Tibial artery (tissue), 4 donors: ENCODE data around the gene FXN.

Source experiments
- DNase-seq, 2 donors: peaks; one replicate each; pipeline ENCODE4 v3.0.0-alpha.2; 2019
- H3K27ac ChIP-seq, 2 donors: fragments of 200-600 bp; sonication (generic) in 1 of 2; 1 replicate in 1 of 2; 2 replicates in 1 of 2; pipeline ENCODE4 v1.5.1; 2018 to 2019; ENCODE audit warnings: mild to moderate bottlenecking in 1 of 2
- H3K27me3 ChIP-seq, 2 donors: fragments of 200-600 bp; sonication (generic) in 1 of 2; one replicate each; pipeline versions ENCODE4 v1.5.1 to v1.6.0; 2016 to 2019
- H3K36me3 ChIP-seq, 3 donors: fragments of 200-600 bp; sonication (generic) in 2 of 3; one replicate each; pipeline ENCODE4 v1.5.1; 2016 to 2019; ENCODE audit warnings: mild to moderate bottlenecking in 2 of 3
- H3K4me1 ChIP-seq, 4 donors: fragments of 200-600 bp; sonication (generic) in 2 of 4; 1 replicate in 3 of 4; 2 replicates in 1 of 4; pipeline ENCODE4 v1.5.1; 2016 to 2019
- H3K4me3 ChIP-seq, 2 donors: fragments of 200-600 bp; sonication (generic) in 1 of 2; 1 replicate in 1 of 2; 2 replicates in 1 of 2; pipeline ENCODE4 v1.5.1; 2018 to 2019; ENCODE audit warnings: mild to moderate bottlenecking in 2 of 2
- H3K9me3 ChIP-seq, 3 donors: fragments of 200-600 bp; sonication (generic) in 1 of 3; one replicate each; pipeline ENCODE4 v1.5.1; 2016 to 2019
- intact Hi-C: fragments of 100-400 bp; cut with DNase I; formaldehyde crosslinking; loops from one replicate; pipeline ENCODE4 v1.15.0; 2023; ENCODE audit warnings: low total_unique reads
- TF ChIP-seq, protein P1 (sequence below), 2 experiments: fragments of 200-600 bp in 1 of 2; fragments of 450-650 bp in 1 of 2; IDR thresholded peaks; one replicate each; pipeline ENCODE4 v1.5.1; 2017 to 2019; ENCODE audit warnings: antibody characterized with exemption in 2 of 2, mild to moderate bottlenecking in 1 of 2, moderate library complexity in 1 of 2

The FXN gene

DNA sequence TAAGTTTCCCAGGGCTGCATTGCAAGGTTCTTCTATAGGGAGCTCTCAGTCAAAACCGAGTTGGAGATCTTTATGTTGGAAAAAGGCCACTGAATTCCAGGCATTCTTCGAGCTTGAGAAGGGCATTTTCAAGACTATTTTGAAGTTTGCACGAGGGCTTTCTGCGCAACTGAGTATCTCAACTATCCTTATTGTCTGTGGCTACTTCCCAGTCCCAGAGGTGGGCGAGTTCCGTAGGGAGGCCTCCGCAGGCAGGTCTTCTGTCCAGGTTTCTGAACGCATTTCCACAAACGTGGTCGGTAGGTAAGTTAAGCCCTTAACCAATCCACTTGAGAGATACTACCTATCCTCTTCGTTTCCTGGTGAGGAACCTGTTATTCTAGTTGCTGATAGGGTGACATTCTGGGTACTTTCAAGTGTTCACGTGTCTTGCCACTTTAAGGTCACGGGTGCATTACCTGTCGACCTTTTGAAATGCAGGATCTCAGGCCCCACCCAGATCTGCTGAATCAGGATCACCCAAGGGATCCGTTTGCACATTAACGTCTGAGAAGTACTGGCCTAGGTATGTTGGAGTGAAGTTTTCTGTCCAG is 87.1 kb downstream of the FXN start:
- no peaks in the 10 kb centered on the region for H3K9me3 ChIP-seq
- no peaks in the 10 kb centered on the region for H3K36me3 ChIP-seq
- no peak for DNase-seq
- H3K27ac ChIP-seq = peak overlapping the region; percentile 84 to 85
- peak overlapping the region; percentile 75 to 79 for H3K4me3 ChIP-seq
- intact Hi-C loops = no loop called here
- peaks cover 0 to 13% (median 9%) of the 10 kb centered on the region in 4 donors for H3K4me1 ChIP-seq
- H3K27me3 ChIP-seq = no peaks in the 10 kb centered on the region
- TF ChIP-seq, protein P1, sequence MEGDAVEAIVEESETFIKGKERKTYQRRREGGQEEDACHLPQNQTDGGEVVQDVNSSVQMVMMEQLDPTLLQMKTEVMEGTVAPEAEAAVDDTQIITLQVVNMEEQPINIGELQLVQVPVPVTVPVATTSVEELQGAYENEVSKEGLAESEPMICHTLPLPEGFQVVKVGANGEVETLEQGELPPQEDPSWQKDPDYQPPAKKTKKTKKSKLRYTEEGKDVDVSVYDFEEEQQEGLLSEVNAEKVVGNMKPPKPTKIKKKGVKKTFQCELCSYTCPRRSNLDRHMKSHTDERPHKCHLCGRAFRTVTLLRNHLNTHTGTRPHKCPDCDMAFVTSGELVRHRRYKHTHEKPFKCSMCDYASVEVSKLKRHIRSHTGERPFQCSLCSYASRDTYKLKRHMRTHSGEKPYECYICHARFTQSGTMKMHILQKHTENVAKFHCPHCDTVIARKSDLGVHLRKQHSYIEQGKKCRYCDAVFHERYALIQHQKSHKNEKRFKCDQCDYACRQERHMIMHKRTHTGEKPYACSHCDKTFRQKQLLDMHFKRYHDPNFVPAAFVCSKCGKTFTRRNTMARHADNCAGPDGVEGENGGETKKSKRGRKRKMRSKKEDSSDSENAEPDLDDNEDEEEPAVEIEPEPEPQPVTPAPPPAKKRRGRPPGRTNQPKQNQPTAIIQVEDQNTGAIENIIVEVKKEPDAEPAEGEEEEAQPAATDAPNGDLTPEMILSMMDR (IDR thresholded peaks at IDR 0.05) = no peak

DNA sequence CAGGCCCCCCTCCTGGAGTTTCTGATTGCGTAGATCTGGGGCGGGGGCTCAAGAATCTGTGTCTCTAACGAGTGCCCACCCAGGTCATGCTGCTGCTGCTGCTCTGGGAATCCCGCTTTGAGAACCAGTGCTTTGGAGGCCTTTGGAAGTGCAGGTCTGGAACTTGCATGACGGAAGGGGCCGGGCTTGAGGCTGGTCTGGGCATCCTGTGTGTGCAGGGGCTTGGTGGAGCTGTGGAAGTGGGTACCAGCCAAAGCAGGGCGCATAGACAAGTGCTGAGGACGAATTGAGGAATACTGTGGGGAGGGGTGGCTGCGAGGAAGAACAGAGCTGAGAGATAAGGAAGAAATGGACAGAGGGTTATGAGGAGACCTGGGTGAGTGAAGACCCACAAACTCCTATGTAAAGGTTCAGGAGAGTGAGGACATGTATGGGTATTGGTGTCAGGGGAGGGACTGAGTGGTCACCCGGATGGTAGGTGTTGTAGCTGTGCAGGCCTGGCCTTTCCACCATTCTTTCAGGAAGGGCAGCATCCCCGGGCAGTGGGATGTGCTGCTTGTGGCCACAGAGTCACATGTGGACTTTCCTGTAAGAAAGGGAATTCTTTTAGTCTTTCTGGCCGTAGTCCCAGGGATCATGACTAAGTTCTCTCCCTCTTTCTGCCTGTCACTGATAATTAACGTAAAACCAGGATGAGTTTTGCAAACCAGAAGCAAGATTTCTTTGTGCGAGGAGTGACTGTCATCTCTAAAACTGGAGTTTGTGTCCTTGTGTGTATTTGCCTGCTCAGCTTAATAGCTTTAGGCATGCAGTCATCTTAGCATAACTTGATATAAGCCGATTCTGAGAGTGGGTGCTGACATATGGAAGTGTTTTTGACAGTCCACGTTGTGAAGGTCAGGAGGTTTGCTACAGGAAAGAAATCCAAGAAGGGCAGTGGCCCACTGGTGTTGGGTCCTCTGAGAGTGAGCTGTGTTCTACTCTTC is 95.2 kb downstream of the FXN start:
- Histone ChIP-seq H3K36me3 (no peaks in the 10 kb centered on the region), H3K27me3 (no peaks in the 10 kb centered on the region), H3K27ac (peak overlapping the region; percentile 68 to 73), H3K9me3 (no peaks in the 10 kb centered on the region), H3K4me3 (no peak overlapping the region), H3K4me1 (peaks cover 0 to 60% (median 39%) of the 10 kb centered on the region in 4 donors)
- peak; percentile 58 to 73 for DNase-seq
- intact Hi-C loops = no loop called here
- TF ChIP-seq, protein P1 (IDR thresholded peaks at IDR 0.05) = no peak

DNA sequence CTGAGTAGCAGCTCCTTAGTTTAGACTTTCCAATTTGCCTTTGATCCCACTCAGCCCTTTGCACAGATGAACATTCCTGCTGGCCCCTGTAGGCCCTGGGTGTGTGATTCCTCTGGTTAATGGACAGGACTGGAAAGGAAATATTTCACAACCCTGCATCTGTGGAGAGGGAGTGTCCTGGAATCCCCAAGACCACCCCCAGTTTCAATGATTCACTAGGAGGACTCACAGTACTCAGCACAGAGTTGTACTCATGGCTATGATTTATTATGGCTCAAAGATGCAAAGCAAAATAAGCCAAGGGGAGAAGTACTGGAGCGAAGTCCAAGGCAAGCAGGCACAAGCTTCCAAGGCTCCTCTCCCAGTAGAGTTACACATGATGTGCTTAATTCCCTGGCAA is 96.1 kb downstream of the FXN start:
- Histone ChIP-seq H3K4me3 (no peak overlapping the region), H3K36me3 (no peaks in the 10 kb centered on the region), H3K27me3 (no peaks in the 10 kb centered on the region), H3K9me3 (no peaks in the 10 kb centered on the region), H3K4me1 (peaks cover 0 to 60% (median 39%) of the 10 kb centered on the region in 4 donors), H3K27ac (peak overlapping the region; percentile 68 to 73)
- peak; percentile 75 to 84 for DNase-seq
- TF ChIP-seq, protein P1 (IDR thresholded peaks at IDR 0.05) = no peak
- intact Hi-C loops = no loop called here

DNA sequence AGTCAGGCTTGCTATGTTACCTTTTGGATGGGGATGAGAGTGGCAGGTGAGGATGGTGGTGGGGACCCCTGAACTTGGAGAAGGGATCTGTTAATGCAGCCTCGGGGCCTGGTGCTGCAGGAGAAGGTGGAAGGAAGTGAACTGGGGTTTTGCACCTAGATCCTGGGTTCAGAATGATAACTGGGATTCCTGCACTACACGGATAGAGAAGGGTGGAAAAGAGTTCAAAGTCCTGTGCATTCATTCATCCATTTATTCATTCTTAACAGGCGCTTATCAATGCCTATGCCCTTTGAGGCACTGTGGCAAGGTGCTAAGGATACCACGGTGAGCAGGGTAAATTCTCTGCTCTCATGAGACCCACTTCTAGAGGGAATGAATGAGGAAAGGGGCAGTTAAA is 96.8 kb downstream of the FXN start:
- Histone ChIP-seq H3K27ac (peak overlapping the region; percentile 68 to 73), H3K4me1 (peaks cover 0 to 60% (median 39%) of the 10 kb centered on the region in 4 donors), H3K36me3 (no peaks in the 10 kb centered on the region), H3K27me3 (no peaks in the 10 kb centered on the region), H3K9me3 (no peaks in the 10 kb centered on the region), H3K4me3 (no peak overlapping the region)
- TF ChIP-seq, protein P1 (IDR thresholded peaks at IDR 0.05) = no peak
- intact Hi-C loops = no loop called here
- DNase-seq = no peak

DNA sequence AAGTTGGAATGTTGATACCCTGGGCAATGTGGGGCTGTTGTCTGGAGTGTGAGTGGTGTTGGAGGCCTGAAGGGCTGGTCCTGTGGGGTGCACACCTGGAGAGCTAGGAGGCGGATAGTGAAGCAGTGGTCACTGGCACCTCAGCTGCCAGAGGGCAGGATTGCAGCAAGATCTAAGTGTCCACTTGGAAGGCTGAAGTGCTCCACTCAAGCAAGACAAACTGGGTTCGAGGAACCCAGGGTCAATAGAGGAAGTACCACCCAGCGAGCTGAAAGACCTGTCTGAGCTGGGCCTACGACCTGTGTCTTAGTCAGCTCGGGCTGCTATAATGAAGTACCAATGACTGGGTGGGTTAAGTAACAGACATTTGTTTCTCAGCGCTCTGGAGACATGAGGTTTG is 98.9 kb downstream of the FXN start:
- Histone ChIP-seq H3K9me3 (no peaks in the 10 kb centered on the region), H3K27ac (no peak overlapping the region), H3K4me1 (peaks cover 0 to 51% (median 36%) of the 10 kb centered on the region in 4 donors), H3K27me3 (no peaks in the 10 kb centered on the region), H3K36me3 (no peaks in the 10 kb centered on the region), H3K4me3 (no peak overlapping the region)
- TF ChIP-seq, protein P1 (IDR thresholded peaks at IDR 0.05) = no peak
- DNase-seq = no peak
- intact Hi-C loops = no loop called here
